ENCODE measurements around the gene KLK8. TPM values are rescaled to one million over a fixed set of nuclear protein-coding genes. Genes with fewer than 3 reads are reported as not detected.

The KLK8 gene
- total RNA-seq, 1 experiment from 2014 or later: not detected

DNA sequence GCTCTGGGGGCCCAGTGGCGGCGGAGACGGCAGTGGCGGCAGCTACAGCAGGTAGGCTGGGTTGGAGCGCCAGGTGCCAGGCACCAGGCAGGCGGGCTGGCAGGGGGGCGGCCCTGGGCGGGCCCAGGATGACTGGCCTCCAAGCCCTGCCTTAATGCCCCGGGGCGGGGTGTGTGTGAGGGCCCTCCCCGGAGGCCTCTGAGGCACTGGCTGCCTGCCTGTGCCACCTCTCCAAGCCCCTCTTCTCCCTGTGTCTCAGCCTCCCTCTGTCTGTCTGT, 25.1 kb upstream of the KLK8 start, which contains the start of gene KLK11:
Gene KLK11, minus strand, starts transcription at position 63 of the 278 bp plus-strand sequence. CDS start 985 bp downstream, outside the sequence.
- DNase-seq (ENCODE audit: low spot score): no peak
- TF ChIP-seq, protein P1, sequence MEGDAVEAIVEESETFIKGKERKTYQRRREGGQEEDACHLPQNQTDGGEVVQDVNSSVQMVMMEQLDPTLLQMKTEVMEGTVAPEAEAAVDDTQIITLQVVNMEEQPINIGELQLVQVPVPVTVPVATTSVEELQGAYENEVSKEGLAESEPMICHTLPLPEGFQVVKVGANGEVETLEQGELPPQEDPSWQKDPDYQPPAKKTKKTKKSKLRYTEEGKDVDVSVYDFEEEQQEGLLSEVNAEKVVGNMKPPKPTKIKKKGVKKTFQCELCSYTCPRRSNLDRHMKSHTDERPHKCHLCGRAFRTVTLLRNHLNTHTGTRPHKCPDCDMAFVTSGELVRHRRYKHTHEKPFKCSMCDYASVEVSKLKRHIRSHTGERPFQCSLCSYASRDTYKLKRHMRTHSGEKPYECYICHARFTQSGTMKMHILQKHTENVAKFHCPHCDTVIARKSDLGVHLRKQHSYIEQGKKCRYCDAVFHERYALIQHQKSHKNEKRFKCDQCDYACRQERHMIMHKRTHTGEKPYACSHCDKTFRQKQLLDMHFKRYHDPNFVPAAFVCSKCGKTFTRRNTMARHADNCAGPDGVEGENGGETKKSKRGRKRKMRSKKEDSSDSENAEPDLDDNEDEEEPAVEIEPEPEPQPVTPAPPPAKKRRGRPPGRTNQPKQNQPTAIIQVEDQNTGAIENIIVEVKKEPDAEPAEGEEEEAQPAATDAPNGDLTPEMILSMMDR (conservative IDR thresholded peaks at IDR 0.05; ENCODE audit: low read depth, low read length): no peak
- TF ChIP-seq EZH2 (IDR thresholded peaks at IDR 0.05; ENCODE audit: borderline replicate concordance, low read depth, low read length, poor library complexity, severe bottlenecking): no peak
- intact Hi-C loops (cut with micrococcal nuclease; ENCODE audit: unreplicated experiment): no loop called here
- H3K4me1 ChIP-seq (ENCODE audit: insufficient read depth, low read length, poor library complexity, severe bottlenecking): no peaks in the 10 kb centered on the region
- no peaks in the 10 kb centered on the region for H3K36me3 ChIP-seq (ENCODE audit: insufficient read depth, low read length, poor library complexity, severe bottlenecking)
- H3K4me3 ChIP-seq (ENCODE audit: low read depth, low read length, poor library complexity, severe bottlenecking): no peak within 1 kb of the TSS
- ChIA-PET CTCF (no interaction called here), POLR2A (ENCODE audit: low non-redundant PET) (no interaction called here)
- no peak within 1 kb of the TSS for H3K27ac ChIP-seq (ENCODE audit: low read depth, low read length, poor library complexity, severe bottlenecking)
- no TSS peak for BruUV-seq (replicated peaks)
- H3K9me3 ChIP-seq (ENCODE audit: low read depth, low read length, poor library complexity, severe bottlenecking): no peaks in the 10 kb centered on the region
- H3K27me3 ChIP-seq (replicated peaks; ENCODE audit: insufficient read depth, low read depth, low read length, poor library complexity): peaks cover 65% of the 10 kb centered on the region

DNA sequence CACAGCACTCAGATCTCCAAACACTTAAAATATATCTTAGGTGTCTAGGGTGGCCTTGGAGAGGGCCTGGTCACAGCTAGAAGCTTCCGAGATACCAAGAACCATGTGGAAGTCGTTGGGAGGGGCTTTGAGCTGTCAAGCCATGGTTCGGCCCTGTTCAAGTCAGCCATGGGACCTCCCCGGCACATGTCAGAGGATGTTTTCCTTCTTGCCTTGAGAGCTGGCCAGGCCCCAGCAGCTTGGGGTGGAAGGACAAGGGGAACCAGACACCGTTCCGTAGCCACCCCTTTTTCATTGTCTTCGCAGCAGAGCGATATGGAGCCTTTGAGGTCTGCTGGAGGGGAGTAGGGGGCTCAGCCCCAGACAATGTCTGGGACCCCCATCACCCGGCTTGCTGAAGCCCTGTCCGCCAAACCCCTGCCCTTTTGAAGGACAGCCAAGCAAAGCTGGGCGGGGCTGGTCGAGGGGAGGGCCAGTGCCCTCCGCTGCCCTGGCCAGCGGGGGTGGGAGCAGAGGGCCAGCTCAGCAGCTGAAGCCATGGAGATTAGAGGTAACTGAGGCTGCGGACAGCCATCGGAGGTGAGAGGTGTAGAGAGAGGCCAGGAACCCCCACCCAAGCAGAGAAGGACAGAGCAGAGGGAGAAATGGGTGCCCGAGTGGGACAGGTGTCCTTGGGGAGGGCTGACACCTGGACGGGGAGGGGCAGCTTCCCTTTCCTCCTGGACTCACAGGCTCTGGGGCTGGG, 24.6 kb upstream of the KLK8 start:
- POLR2A ChIA-PET (ENCODE audit: low non-redundant PET): interaction anchor here (0.9 kb wide), 1 partner anchor 83 kb away, joined by 6 read pairs; no protein-coding TSS in a partner anchor
- intact Hi-C loops (cut with micrococcal nuclease; ENCODE audit: unreplicated experiment): no loop called here
- no peak for DNase-seq (ENCODE audit: low spot score)

DNA sequence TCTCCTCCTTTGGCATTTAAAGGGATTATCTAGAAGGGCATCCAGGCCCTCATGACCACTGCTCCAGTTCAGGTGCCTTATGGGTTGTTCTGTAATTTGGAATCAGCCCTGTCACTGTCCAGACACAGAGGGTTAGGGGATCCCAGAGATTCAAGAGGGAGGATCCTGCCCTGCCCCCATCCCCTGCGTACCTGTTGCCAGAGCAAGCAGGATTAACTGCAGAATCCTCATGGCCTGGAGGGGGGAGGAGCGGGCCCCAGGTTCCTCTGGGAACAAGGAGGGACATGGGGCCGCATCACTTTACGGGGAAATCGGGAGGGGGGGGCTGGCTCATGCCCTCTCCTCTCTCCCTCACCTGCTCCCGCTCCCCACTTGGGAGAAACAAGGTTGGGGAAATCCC, 24.0 kb upstream of the KLK8 start:
- no peak for DNase-seq (ENCODE audit: low spot score)
- Histone ChIP-seq H3K27ac (ENCODE audit: low read depth, low read length, poor library complexity, severe bottlenecking) (no peak overlapping the region), H3K9me3 (ENCODE audit: low read depth, low read length, poor library complexity, severe bottlenecking) (no peaks in the 10 kb centered on the region), H3K27me3 (replicated peaks; ENCODE audit: insufficient read depth, low read depth, low read length, poor library complexity) (peaks cover 69% of the 10 kb centered on the region), H3K4me3 (ENCODE audit: low read depth, low read length, poor library complexity, severe bottlenecking) (no peak overlapping the region), H3K4me1 (ENCODE audit: insufficient read depth, low read length, poor library complexity, severe bottlenecking) (no peaks in the 10 kb centered on the region), H3K36me3 (ENCODE audit: insufficient read depth, low read length, poor library complexity, severe bottlenecking) (no peaks in the 10 kb centered on the region)
- BruUV-seq (replicated peaks): no TSS peak
- TF ChIP-seq, protein P1 (conservative IDR thresholded peaks at IDR 0.05; ENCODE audit: low read depth, low read length): no peak
- TF ChIP-seq EZH2 (IDR thresholded peaks at IDR 0.05; ENCODE audit: borderline replicate concordance, low read depth, low read length, poor library complexity, severe bottlenecking): no peak
- intact Hi-C loops (cut with micrococcal nuclease; ENCODE audit: unreplicated experiment): no loop called here
- POLR2A ChIA-PET (ENCODE audit: low non-redundant PET): interaction anchor here (0.9 kb wide), 1 partner anchor 83 kb away, joined by 6 read pairs; no protein-coding TSS in a partner anchor
- CTCF ChIA-PET: no interaction called here

More for the DNA sequence above, 24.6 kb upstream of the KLK8 start:
- H3K36me3 ChIP-seq (ENCODE audit: insufficient read depth, low read length, poor library complexity, severe bottlenecking): no peaks in the 10 kb centered on the region
- H3K4me1 ChIP-seq (ENCODE audit: insufficient read depth, low read length, poor library complexity, severe bottlenecking): no peaks in the 10 kb centered on the region
- H3K4me3 ChIP-seq (ENCODE audit: low read depth, low read length, poor library complexity, severe bottlenecking): no peak overlapping the region
- H3K27me3 ChIP-seq (replicated peaks; ENCODE audit: insufficient read depth, low read depth, low read length, poor library complexity): peaks cover 67% of the 10 kb centered on the region
- H3K9me3 ChIP-seq (ENCODE audit: low read depth, low read length, poor library complexity, severe bottlenecking): no peaks in the 10 kb centered on the region
- CTCF ChIA-PET: no interaction called here
- BruUV-seq (replicated peaks): no TSS peak
- no peak overlapping the region for H3K27ac ChIP-seq (ENCODE audit: low read depth, low read length, poor library complexity, severe bottlenecking)
- TF ChIP-seq EZH2 (IDR thresholded peaks at IDR 0.05; ENCODE audit: borderline replicate concordance, low read depth, low read length, poor library complexity, severe bottlenecking): no peak
- TF ChIP-seq, protein P1 (conservative IDR thresholded peaks at IDR 0.05; ENCODE audit: low read depth, low read length): no peak
